H7 (cell line): ENCODE results near the gene RNF146. TPM values are rescaled to one million over a fixed set of nuclear protein-coding genes. Genes with fewer than 3 reads are reported as not detected.

Experiments
- total RNA-seq: library from RNA; depleted of rRNA; stranded (reverse); fragments of >200 nt; shearing (Covaris generic); gene quantifications from 2 replicates; pipeline ENCODE4 v1.2.3, GENCODE V29; 2014; rRNA removed

RNF146 gene
- total RNA-seq, 1 experiment from 2014 or later, result 27.5 TPM

Other genes starting within 250 kb of the RNF146 start
- not detected in 2 replicates for gene RSPO3, start 148.2 kb upstream of the RNF146 start, total RNA-seq
- 48.8 and 55.5 TPM in 2 replicates for gene ECHDC1, start 76.7 kb downstream of the RNF146 start, total RNA-seq
- 0.55 and 2.3 TPM in 2 replicates for gene KIAA0408, start 192.5 kb downstream of the RNF146 start, total RNA-seq